PC-9 (cell line): ENCODE measurements around the gene QRICH2.

Experiments
- EZH2 ChIP-seq: fragments of 200-600 bp; sonication (generic); IDR thresholded peaks from 2 replicates; pipeline ENCODE4 v1.8.0; 2017; ENCODE audit warnings: antibody characterized with exemption, low read depth
- TF ChIP-seq, protein P1 (sequence below): fragments of 200-600 bp; sonication (generic); conservative IDR thresholded peaks from 2 replicates; pipeline ENCODE4 v1.6.1; 2017; ENCODE audit warnings: mixed run types, antibody characterized with exemption, mild to moderate bottlenecking, moderate library complexity

DNA sequence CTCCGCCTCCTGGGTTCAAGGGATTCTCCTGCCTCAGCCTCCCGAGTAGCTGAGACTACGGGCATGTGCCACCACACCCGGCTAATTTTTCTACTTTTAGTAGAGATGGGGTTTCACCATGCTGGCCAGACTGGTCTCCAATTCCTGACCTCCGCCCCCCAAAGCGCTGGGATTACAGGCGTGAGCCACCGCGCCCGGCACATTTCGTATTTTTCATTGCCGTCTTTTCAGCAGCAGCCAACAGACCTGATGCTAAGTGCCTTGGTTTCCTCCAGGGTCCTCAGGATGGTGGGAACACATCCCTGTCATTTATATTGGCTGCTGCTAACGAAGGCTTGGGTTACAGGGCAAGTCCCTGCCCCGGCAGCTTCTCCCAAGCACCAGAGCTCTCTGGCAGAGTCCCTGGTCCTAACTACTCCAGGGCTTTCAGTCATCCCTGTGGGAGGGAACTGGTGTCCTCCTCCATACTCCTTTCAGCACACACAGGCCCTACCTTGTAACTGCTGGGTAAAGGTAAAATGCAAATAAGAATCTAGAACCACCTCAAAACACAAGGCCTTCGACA, 66.3 kb downstream of the QRICH2 start:
- no peak for TF ChIP-seq EZH2
- TF ChIP-seq, protein P1, sequence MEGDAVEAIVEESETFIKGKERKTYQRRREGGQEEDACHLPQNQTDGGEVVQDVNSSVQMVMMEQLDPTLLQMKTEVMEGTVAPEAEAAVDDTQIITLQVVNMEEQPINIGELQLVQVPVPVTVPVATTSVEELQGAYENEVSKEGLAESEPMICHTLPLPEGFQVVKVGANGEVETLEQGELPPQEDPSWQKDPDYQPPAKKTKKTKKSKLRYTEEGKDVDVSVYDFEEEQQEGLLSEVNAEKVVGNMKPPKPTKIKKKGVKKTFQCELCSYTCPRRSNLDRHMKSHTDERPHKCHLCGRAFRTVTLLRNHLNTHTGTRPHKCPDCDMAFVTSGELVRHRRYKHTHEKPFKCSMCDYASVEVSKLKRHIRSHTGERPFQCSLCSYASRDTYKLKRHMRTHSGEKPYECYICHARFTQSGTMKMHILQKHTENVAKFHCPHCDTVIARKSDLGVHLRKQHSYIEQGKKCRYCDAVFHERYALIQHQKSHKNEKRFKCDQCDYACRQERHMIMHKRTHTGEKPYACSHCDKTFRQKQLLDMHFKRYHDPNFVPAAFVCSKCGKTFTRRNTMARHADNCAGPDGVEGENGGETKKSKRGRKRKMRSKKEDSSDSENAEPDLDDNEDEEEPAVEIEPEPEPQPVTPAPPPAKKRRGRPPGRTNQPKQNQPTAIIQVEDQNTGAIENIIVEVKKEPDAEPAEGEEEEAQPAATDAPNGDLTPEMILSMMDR: no peak
